KMS-11 (cell line): Measurements from ENCODE around the gene ACAD10.
"Not testable (repeated sequence)": the region's sequence is repeated elsewhere in the genome, so short reads cannot be mapped to it uniquely, and the experiment has no call there.

ENCODE experiments used
- H2AFZ ChIP-seq: fragments of 200-600 bp; sonication (generic); 2 replicates; pipeline ENCODE4 v1.6.1; 2016; ENCODE audit warnings: antibody characterized with exemption, mixed run types, low read depth
- H3K27ac ChIP-seq: fragments of 200-600 bp; sonication (generic); 2 replicates; pipeline ENCODE4 v1.6.1; 2016; ENCODE audit warnings: mild to moderate bottlenecking, mixed run types
- H3K27me3 ChIP-seq: fragments of 200-600 bp; sonication (generic); 2 replicates; pipeline ENCODE4 v1.6.1; 2017; ENCODE audit warnings: mild to moderate bottlenecking, low read depth, mixed run types, moderate library complexity; ENCODE audit not compliant: insufficient read depth
- H3K36me3 ChIP-seq: fragments of 200-600 bp; sonication (generic); 2 replicates; pipeline ENCODE4 v1.6.1; 2017; ENCODE audit warnings: mild to moderate bottlenecking, mixed run types; ENCODE audit not compliant: insufficient read depth
- H3K4me1 ChIP-seq: fragments of 200-600 bp; sonication (generic); 2 replicates; pipeline ENCODE4 v1.6.1; 2016; ENCODE audit warnings: mild to moderate bottlenecking, low read depth, mixed run types; ENCODE audit not compliant: poor library complexity, severe bottlenecking
- H3K4me2 ChIP-seq: fragments of 200-600 bp; sonication (generic); 2 replicates; pipeline ENCODE4 v1.7.0; 2016; ENCODE audit warnings: mild to moderate bottlenecking, mixed run types
- H3K4me3 ChIP-seq: fragments of 200-600 bp; sonication (generic); IDR thresholded peaks from 2 replicates; pipeline ENCODE4 v1.6.1; 2017; ENCODE audit warnings: low read depth, low read length, mixed read lengths; ENCODE audit not compliant: insufficient read depth
- H3K79me2 ChIP-seq: fragments of 200-600 bp; sonication (generic); 2 replicates; pipeline ENCODE4 v1.6.1; 2016; ENCODE audit warnings: low read depth, mixed run types; ENCODE audit not compliant: insufficient read depth
- H3K9ac ChIP-seq: fragments of 200-600 bp; sonication (generic); 2 replicates; pipeline ENCODE4 v1.6.1; 2016; ENCODE audit warnings: mild to moderate bottlenecking, mixed run types
- H4K20me1 ChIP-seq: fragments of 200-600 bp; sonication (generic); 2 replicates; pipeline ENCODE4 v1.6.1; 2016; ENCODE audit warnings: mild to moderate bottlenecking, mixed run types; ENCODE audit not compliant: insufficient read depth
- CTCF ChIP-seq: fragments of 200-600 bp; sonication (generic); conservative IDR thresholded peaks from 2 replicates; pipeline ENCODE4 v1.6.1; 2017; ENCODE audit warnings: low read depth, mild to moderate bottlenecking, antibody characterized with exemption, low read length, moderate library complexity, mixed read lengths

ACAD10 gene

GRCh38 chr12:111664961-111665865 is 20.6 kb upstream of the ACAD10 start:
- H3K27me3 ChIP-seq = no peaks in the 10 kb centered on the region
- no peak for TF ChIP-seq CTCF
- no peak overlapping the region for H2AFZ ChIP-seq
- peaks cover 63% of the 10 kb centered on the region for H3K4me1 ChIP-seq
- no peak overlapping the region for H3K4me3 ChIP-seq
- peak overlapping the region; percentile 42 for H3K4me2 ChIP-seq
- no peaks in the 10 kb centered on the region for H4K20me1 ChIP-seq
- H3K9ac ChIP-seq = no peak overlapping the region
- no peaks in the 10 kb centered on the region for H3K79me2 ChIP-seq
- no peaks in the 10 kb centered on the region for H3K36me3 ChIP-seq
- no peak overlapping the region for H3K27ac ChIP-seq

GRCh38 chr12:111672822-111673381 is 13.0 kb upstream of the ACAD10 start:
- H3K27me3 ChIP-seq = no peaks in the 10 kb centered on the region
- no peak overlapping the region for H3K27ac ChIP-seq
- H3K36me3 ChIP-seq = no peaks in the 10 kb centered on the region
- H2AFZ ChIP-seq = no peak overlapping the region
- H3K4me2 ChIP-seq = no peak overlapping the region
- peaks cover 7% of the 10 kb centered on the region for H3K4me1 ChIP-seq
- H3K9ac ChIP-seq = no peak overlapping the region
- no peaks in the 10 kb centered on the region for H4K20me1 ChIP-seq
- H3K79me2 ChIP-seq = no peaks in the 10 kb centered on the region
- H3K4me3 ChIP-seq = no peak overlapping the region
- TF ChIP-seq CTCF = no peak

GRCh38 chr12:111673503-111673902 is 12.3 kb upstream of the ACAD10 start:
- H3K79me2 ChIP-seq = no peaks in the 10 kb centered on the region
- peaks cover 7% of the 10 kb centered on the region for H3K4me1 ChIP-seq
- H3K4me2 ChIP-seq = no peak overlapping the region
- no peak overlapping the region for H3K27ac ChIP-seq
- no peak overlapping the region for H3K9ac ChIP-seq
- no peak overlapping the region for H3K4me3 ChIP-seq
- H3K27me3 ChIP-seq = no peaks in the 10 kb centered on the region
- H3K36me3 ChIP-seq = no peaks in the 10 kb centered on the region
- no peak overlapping the region for H2AFZ ChIP-seq
- H4K20me1 ChIP-seq = no peaks in the 10 kb centered on the region
- TF ChIP-seq CTCF = peak; percentile 38; the same call in 1 of the 2 replicates

DNA sequence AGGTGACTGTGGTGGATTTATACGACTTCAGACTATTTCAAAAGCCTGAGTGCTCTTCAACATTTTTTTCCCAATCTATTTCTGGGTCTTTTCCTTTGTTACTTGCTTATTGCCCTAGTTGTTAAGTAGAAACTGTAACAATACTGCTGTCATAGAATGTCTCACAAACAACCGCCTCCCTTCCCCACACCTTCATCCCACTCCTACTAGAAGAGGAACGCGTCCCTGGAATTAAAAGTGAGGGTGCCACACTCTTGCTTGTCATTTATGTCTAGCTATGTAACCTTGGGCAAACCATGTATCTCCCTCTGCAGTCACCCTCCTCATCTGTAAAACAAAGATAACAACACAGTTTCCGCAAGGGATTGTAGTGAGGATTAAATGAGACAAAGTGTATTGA is 8.7 kb upstream of the ACAD10 start:
- no peaks in the 10 kb centered on the region for H4K20me1 ChIP-seq
- H3K4me3 ChIP-seq = no peak overlapping the region
- H3K4me1 ChIP-seq = peaks cover 7% of the 10 kb centered on the region
- H3K79me2 ChIP-seq = no peaks in the 10 kb centered on the region
- no peaks in the 10 kb centered on the region for H3K36me3 ChIP-seq
- no peak overlapping the region for H3K27ac ChIP-seq
- H3K9ac ChIP-seq = no peak overlapping the region
- no peak for TF ChIP-seq CTCF
- H3K4me2 ChIP-seq = no peak overlapping the region
- no peak overlapping the region for H2AFZ ChIP-seq
- H3K27me3 ChIP-seq = no peaks in the 10 kb centered on the region

DNA sequence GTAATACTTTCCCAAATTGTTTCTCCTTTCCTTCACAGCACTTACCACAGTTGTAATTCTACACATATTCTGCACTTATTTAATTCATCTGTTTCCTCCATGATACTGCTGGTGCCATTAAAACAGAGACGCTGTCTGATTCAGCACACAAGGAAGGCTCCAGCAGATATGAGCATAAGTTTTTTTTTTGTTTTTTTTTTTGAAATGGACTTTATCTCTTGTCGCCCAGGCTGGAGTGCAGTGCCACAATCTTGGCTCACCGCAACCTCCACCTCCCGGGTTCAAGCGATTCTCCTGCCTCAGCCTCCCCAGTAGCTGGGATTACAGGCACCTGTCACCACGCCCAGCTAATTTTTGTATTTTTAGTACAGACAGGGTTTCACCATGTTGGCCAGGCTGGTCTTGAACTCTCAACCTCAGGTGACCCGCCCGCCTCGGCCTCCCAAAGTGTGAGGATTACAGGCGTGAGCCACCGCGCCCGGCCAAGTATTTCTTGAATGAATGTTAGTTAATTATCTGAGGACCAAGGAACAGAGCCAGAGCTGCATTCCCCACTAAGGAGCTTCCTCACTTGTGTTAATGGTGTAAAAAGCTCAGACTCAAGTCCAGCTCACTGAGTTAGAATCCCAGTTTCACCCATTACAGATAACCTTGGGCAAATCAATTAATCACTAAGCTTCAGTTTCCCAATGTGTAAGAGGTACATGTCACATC is 1.2 kb upstream of the ACAD10 start:
- peaks cover 26% of the 10 kb centered on the region for H3K4me1 ChIP-seq
- H3K79me2 ChIP-seq = peaks cover 23% of the 10 kb centered on the region
- not testable (repeated sequence) for H3K4me3 ChIP-seq, H4K20me1 ChIP-seq, H3K27me3 ChIP-seq, H3K36me3 ChIP-seq, H2AFZ ChIP-seq
- peak overlapping the region; percentile 78 for H3K4me2 ChIP-seq
- 0 out of 2 replicates have a peak overlapping the region, but pooled peaks have one; percentile 55 for H3K27ac ChIP-seq
- H3K9ac ChIP-seq = peak overlapping the region; percentile 73; the same call in 1 of the 2 replicates
